Esophagus muscularis mucosa (tissue), 3 donors: ENCODE data around the gene KRT5.

ENCODE experiments used
- CTCF ChIP-seq, 3 experiments: fragments of 200-600 bp in 2 of 3; fragments of 450-650 bp in 1 of 3; sonication (generic) in 2 of 3; IDR thresholded peaks; one replicate each; pipeline ENCODE4 v1.5.1; 2017 to 2019; ENCODE audit warnings: antibody characterized with exemption in 3 of 3, mild to moderate bottlenecking in 2 of 3, moderate library complexity in 1 of 3
- POLR2A ChIP-seq: fragments of 450-650 bp; IDR thresholded peaks from one replicate; pipeline ENCODE4 v1.6.1; 2017; ENCODE audit warnings: antibody characterized with exemption, moderate library complexity, mild to moderate bottlenecking, low read depth

- TF ChIP-seq CTCF (IDR thresholded peaks at IDR 0.05), result no peak
- TF ChIP-seq POLR2A, result no peak
Observed at GRCh38 chr12:52501490-52501889, 18.7 kb downstream of the KRT5 start.
